Stimulated activated CD4-positive, alpha-beta T cell treated with anti-CD3 and anti-CD28 coated beads, TNF-alpha, amount 100 ng/mL, for 1 hour (primary cell): ENCODE results near the gene COX7A2.

ENCODE experiments used
- DNase-seq, 3 donors: peaks; one replicate each; pipeline ENCODE4 v3.0.0-alpha.2; 2020; ENCODE audit warnings: low read depth in 3 of 3, low spot score in 1 of 3

The COX7A2 gene

DNA sequence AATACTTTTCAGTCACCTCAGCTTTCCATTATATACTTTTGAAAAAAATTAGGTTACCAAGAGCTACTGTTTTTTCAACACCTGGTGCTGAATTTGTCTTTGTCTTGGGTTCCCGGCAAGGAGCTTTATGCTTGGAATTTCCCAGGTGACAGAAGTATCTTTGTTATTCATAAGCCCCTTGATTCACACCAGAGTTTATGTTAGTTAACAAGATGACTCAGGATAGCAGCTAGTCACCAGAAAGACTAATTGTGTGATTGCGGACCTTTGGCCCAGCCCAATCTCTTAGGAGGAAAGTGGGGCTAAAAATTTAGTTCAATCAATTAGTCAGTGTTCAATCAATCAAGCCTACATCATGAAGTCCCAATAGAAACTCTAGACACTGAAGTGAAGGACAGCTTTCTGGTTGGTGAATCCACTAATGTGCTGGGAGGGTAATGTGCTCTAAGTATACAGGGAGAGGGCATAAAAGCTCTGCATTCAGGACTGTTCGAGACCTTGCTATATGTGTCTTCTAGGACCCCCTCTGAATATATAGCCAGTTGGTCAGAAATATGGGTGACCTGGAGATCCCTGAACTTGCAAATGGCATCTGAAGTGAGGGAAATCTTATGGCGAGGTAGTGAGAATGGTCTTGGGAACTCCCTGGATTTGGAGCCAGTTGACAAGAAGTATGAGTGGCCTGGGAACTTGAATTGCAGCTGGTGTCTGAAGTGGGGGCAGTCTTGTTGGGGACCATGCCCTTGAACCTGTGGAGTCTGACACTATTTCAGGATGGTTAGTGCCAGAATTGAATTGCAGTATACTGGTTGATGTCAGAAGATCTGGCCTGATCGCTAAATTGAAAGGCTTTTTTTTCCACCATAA, 24.8 kb upstream of the COX7A2 start:
- DNase-seq, result no peak

DNA sequence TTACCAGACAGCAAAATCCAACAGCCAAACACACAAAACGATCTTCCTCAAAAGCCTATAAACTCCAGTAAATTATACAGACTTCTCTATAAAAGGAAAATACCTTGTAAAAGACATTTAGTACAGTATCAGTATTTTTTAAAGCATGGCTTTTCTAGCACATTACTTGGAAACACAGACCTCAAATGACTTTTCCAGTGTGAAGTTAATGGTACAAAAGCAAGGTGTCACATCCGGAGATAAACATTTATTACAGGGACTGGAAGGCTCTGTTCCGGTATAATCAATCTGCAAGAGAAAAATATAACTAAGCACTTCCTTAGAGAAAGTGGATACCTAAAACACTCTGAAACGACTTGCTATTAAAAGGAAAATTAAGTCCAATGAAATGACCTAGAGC, 23.9 kb upstream of the COX7A2 start:
- no peak for DNase-seq

DNA sequence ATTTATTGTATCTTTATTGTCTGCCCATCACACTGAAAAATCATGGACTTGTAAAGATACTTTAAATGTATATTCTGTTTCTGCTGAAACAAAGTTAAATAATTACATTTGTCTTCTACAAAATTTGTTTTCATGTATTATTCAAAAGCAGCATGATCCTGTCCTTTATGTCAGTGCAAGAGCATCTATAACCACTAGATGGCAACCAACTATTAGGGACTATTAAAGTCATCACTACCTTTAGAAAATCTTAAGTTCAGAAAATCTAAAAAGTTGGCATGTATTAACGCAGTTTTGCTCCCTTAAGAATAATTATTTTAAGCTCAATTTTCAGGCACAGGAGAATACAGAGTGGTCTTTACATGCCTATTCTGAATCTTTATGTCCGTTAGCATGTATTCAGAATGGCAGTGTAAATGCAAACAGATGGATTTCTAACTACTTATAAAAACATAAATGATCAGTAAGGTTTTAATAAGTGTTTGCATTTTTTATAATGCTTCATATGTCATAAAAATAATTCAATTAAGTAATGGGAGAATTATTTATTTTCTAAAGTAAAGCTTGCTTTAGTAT, 23.2 kb upstream of the COX7A2 start:
- DNase-seq, result no peak

DNA sequence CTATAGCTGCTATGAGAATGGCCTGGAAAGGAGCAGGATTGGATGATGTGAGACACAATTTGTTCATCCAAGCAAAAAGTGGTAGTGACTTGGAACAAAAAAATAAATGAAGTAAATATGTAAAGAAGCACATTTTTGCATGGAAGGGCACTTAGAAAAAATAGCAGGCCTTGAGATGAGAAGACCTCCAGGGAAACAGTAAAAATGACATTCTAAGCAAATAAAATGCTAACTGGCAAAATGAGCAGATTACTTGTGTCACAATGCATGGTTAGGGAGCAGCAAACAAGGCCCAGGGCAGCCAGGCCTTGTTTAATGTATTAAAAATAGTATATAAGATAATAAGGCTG, 19.8 kb upstream of the COX7A2 start:
- DNase-seq, result no peak

- DNase-seq, result no peak
Observed at GRCh38 chr6:75262716-75263400, 19.3 kb upstream of the COX7A2 start.

DNA sequence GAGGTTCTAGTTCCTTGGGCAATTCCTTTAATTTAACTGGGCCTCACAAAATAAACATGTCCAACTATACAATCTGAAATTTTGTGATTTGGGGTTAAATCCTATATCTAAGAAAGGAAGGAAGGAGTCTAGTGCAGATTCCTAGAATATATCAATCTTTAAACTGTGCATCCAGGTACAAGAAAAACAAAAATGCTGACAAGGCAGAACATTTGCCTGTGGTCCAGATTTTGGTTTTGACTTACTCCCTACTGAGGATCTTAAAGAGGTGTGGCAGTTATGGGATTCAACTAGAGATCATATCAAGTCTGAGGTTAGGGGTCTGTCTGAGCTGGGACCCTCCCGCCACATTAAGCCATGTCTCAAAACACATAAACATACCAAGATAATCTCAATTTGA, 17.7 kb upstream of the COX7A2 start:
- no peak for DNase-seq

DNA sequence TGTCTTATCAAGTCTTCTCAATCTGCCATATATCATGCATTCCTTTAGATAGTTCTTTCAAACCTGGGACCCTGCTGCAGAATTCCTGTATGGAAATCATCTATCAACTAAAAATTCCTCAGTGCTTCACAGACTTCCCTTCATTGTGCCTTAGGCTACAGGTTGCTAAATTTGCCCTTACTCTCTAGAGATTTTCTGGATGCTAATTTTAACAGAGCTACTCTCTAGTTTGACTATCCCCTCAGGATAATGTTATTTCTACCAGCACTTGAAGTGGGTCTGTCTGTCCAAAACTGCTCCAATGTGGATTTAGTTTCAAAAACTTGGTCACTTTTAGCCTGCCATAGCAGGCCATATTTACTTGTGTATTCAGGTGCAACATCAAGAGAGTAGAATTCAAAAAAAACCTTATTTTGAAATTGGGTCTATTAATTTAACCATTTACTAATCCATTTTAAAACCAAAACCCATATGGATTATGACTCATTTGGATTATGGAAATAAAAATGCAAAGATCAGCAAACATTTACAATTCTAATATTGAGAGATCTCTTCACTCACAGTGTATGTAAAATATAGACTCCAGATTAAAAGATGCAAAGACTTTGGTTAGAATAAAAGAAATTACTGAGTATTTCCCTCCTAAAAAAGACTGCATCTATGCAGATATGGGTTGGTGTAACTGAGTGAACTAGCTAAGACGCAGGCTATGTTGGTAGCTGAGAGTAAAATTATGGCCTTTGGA, 13.9 kb upstream of the COX7A2 start:
- no peak for DNase-seq

DNA sequence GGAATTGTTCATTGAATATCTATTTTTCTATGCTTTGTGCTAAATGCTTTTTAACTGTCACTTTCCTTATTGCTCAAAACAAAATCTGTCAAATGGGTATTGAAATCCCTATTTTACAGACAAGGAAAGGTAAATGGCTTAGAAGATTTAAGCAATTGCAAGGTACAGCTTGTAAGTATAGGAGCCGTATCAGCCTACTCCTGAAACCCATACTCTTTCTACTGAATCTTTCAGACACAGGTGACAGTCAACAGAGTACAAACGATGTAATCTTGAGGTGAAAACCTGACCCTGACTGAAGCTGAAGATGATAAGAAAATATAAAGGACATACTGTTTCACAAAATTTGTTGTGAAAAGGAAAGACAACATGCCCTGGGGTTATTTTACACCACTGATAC, 7.0 kb upstream of the COX7A2 start:
- DNase-seq, result no peak

DNA sequence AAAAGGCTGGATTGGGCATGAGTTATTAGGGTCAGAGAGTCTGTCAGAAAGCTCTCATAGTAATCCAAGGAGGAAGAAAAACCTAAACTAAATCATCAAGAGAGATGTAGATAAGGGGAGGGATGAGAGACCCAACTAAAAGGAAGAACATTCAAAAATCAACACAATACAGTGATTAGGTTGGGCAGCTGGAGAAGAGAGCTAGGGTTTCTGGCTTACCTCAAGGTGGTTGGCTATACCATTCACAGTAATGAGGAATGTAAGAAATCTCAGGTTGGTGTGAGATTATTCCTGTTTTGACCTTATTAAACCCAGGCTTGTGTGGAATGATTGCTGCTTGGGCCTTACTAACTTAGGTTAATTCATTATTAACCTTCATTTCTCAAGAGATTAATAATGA, 6.2 kb upstream of the COX7A2 start:
- no peak for DNase-seq

DNA sequence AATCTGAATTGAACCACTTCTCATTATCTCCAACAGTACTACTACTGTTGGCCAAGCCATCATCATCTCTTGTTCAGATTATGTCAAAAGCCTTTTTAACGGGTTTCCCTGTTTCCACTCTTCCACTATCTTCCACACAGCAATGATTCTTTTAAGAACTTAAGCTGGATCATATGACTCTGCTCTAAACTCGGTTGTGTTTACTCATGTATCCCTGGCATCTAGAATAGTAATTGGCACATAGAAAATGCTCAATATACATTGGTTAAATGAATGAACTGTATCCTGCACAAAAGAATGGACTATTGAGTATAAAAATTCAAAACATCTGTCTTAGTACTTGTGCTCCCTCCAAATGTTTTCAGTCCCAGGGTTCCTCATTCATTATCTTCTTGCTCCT, 2.8 kb upstream of the COX7A2 start:
- no peak for DNase-seq

DNA sequence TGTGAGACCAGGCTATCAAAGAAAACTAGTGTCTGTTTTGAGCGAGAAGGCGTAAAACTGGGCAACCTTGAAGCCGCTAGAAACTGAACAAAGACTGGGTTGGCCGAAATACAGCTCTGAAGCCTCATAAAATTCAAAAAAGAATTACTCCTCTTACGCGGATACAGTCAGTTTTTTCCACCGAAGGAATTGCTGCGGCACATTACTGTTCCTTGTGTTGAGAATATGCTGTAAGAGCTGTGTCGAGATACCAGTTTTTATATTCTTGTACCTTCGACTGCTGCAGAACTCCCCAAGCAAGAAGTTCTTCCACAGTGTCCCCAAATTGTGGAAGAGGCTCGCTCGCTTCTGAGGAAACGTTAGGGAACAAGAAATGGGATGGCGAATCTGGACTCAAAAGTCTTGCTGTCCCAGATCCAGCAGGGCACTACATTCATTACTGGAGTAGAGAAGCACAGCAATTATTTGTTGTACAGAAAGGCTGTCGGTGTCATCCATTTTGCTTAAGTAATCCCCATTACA, 523 bp upstream of the COX7A2 start:
- DNase-seq, result no peak

DNA sequence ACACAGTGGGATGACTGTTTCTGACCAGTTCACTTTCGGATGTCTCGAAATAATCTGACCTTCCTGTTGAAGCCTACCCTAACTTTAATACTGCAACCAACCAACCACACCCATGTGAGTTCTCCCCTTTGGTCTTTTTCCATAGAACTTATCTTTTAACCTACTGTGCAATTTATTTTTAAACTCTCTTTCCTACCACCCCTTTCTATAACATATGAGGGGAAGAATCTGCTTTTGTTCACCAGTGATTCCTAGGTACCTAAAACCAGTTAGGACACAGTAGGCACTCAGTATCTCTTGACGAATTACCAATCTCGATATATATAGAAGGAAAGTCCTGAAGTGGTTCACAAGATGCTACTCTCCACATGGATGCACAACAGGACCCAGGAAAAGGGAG, 7.0 kb downstream of the COX7A2 start:
- DNase-seq, result no peak

- DNase-seq, result no peak
Observed at GRCh38 chr6:75235271-75235670, 8.3 kb downstream of the COX7A2 start.

DNA sequence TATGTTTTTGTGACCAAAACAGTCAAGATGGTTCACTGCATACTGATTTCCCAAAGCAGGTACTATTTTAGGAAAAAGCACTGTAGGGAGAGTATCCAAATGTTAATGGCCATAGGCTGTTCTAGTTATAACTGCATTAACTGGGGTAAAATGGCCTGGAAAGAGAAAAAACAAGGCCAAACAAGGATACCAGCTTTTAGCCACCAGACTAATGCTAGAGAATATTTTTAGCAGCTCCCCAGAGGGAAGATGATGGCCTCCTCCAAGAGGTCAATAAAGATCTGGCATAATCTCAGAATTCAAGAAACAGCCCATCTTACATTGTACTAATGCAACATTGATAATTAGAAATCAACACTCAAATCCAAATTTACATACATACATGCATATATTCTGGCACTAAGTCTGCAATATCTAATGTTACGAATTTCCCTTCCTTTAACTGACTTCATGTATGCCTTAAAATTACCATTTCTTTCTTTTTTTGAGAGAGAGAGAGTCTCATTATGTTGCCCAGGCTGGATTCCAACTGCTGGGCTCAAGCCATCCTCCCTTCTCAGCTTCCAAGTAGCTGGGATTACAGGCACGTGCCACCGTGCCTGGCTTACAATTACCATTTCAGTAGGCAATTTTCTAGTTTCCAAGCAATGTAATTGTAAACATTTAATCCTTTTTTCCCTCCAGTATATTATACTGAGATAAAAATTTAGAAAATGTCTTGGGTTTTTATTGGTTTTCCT, 9.3 kb downstream of the COX7A2 start:
- no peak for DNase-seq

DNA sequence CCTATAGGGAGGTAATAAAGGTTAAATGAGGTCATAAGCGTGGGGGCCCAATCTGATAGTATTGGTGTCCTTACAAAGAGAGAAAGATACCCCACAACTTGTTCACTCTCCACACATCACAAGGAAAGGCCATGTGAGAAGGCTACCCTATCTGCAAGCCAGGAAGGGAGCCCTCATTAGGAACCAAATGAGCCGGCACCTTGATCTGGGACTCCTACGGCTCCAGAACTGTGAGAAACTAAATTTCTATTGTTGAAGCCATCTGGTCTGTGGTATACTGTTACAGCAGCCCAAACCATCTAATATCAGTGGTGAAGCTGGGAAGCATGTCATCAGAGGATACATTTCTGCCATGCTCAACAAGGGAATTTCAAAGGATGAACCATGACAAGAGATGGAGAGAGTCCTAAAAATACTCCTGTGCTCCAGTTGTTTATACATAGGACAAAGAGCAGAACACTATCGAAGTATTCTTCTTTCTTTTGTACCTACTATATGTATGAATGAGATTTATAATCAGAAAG, 10.4 kb downstream of the COX7A2 start:
- no peak for DNase-seq

DNA sequence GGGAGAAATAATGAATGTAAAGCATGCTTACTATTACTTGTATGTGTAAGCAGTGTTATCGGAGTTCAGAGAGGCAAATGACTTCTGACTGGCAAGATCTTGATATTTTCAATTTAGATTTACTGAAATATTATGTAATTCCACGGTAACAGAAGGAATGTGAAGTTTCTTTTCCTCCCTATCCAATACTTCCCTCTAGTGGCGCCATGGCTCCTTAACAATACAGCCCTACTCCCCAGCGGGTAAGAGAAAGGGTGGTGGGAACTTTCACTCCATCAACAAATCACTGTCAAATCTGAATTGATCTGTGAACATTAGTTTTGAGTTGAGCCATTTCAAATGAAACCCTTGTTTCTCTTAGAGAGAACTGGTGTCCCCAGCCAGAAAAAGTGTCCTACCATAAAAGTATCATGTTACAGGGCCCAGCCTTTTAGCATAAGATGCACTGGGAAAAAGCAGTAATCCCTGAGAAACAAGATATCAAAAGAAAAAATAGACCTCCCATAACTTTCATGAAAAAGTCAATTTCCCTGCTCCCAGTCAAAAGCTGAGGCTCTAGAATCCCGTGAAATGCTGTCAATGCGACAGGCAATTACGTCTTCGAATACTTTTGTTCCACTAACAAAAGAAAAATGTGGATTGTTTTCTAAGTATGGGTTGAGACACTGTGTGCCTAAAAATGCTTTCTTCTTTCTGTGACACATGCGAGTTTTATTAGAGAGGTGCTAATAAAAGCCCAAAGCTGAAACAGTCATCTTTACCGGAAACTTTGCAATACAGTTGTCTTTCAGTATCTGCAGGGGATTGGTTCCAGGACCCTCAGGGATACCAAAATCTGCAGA, 12.9 kb downstream of the COX7A2 start:
- DNase-seq, result no peak

DNA sequence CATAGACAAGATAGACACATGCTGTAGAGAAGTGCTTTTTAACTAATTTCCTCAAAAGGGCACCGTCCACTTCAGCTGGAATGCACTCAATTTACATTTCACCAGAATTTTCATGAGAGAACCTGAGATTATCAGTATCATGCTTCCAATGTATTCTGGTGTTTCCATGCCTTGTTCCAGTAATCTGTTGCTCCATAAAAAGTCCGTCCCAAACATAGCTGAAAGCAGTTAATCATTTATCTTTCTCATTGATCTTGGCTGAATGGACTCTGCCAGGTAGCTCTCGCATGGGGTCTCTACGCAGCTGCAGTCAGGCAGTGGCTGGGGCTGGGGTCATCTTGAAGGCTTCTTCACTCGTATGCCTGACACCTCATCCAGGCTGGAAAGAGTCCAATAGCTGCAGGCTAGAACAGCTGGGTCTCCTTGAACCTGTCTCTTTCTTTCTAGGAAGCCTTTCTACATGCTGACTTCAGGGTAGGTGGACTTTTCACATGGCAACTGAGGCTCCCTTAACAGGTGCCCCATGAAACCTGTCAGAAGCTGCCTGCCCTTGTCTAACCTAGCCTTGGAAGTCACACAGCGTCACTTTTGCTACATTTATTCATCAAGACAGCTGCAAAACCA, 19.2 kb downstream of the COX7A2 start:
- no peak for DNase-seq

GRCh38 chr6:75223428-75223827, 20.2 kb downstream of the COX7A2 start:
- no peak for DNase-seq

DNA sequence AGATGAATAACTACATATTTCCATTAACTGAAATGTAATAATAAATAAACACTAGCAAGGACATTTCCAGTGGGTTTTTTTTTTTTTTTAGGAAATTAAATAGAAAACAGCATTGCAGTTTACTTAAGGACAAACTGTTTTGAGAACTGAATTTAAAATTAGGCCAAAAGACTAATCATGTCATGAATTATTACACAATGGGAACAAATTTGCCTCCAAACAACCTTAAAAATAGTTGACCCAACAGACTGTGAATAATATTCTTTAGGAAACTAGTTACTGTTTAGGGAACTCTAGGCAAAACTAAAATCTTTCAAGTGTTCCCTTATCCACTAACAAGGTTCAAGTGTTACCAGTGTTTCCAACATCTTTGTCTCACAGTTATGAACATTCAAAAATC, 21.3 kb downstream of the COX7A2 start:
- no peak for DNase-seq
